GM12878 (cell line): ENCODE data around the gene ANP32E. TPM values are rescaled to one million over a fixed set of nuclear protein-coding genes. Genes with fewer than 3 reads are reported as not detected.

Source experiments
- ATAC-seq: fragments of 200-7000 bp; cut with Tn5 transposase; 3 replicates; pipeline ENCODE4 v1.9.1; 2020; ENCODE audit warnings: mild to moderate bottlenecking, moderate library complexity
- BruUV-seq: library from RNA; stranded (reverse); fragments of 400-500 nt; replicated peaks from 2 replicates; lab custom pipeline; 2021; lab: Mats Ljungman, UMichigan
- CTCF ChIA-PET: fragments of 300-600 bp; sonication (Branson Sonifier 250); formaldehyde crosslinking; extraction: SDS; loops from one replicate; lab custom pipeline; 2021; ENCODE audit warnings: inconsistent platforms; lab: Yijun Ruan, JAX
- POLR2A ChIA-PET: fragments of 350-600 bp; formaldehyde crosslinking; extraction: SDS; loops from one replicate; lab custom pipeline; 2021; ENCODE audit warnings: inconsistent platforms; lab: Charles Lee
- RAD21 ChIA-PET: fragments of 300-600 bp; sonication (Branson Sonifier 250); formaldehyde crosslinking; loops from one replicate; lab custom pipeline; 2023; ENCODE audit warnings: antibody characterized with exemption; ENCODE audit not compliant: unreplicated experiment; lab: Charles Lee
- SMC1A ChIA-PET: fragments of 300-600 bp; sonication (Branson Sonifier 250); formaldehyde crosslinking; loops from one replicate; lab custom pipeline; 2023; ENCODE audit not compliant: unreplicated experiment, uncharacterized antibody; lab: Charles Lee
- DNase-seq: peaks from one replicate; pipeline ENCODE4 v3.0.0-alpha.2; 2011; ENCODE audit warnings: low read depth, low spot score
- FAIRE-seq: peaks from 3 replicates; lab custom pipeline; 2011; peaks lifted over from hg19 to GRCh38; lab: Jason Lieb, UNC
- H2AFZ ChIP-seq: 2 replicates; pipeline ENCODE4 v1.6.0; 2011; ENCODE audit warnings: low read depth, low read length, control low read depth; ENCODE audit not compliant: control insufficient read depth
- H3K27ac ChIP-seq: 2 replicates; pipeline ENCODE4 v1.5.1; 2011; ENCODE audit warnings: control low read depth; ENCODE audit not compliant: control insufficient read depth, insufficient read depth
- H3K27me3 ChIP-seq, 2 experiments: replicated peaks in 1 of 2; 2 replicates each; pipeline versions ENCODE4 v1.6.0 to v1.6.1; 2011; ENCODE audit warnings: low read length in 1 of 2; ENCODE audit not compliant: control insufficient read depth in 2 of 2, insufficient read depth in 2 of 2
- H3K36me3 ChIP-seq, 2 experiments: 2 replicates each; pipeline ENCODE4 v1.5.1; 2011; ENCODE audit warnings: low read length in 1 of 2; ENCODE audit not compliant: control insufficient read depth in 2 of 2, insufficient read depth in 2 of 2
- H3K4me1 ChIP-seq: 2 replicates; pipeline ENCODE4 v1.6.1; 2011; ENCODE audit warnings: mild to moderate bottlenecking, low read length, moderate library complexity, mixed read lengths; ENCODE audit not compliant: control insufficient read depth, insufficient read depth
- H3K4me2 ChIP-seq: 2 replicates; pipeline ENCODE4 v1.6.0; 2011; ENCODE audit warnings: control low read depth; ENCODE audit not compliant: control insufficient read depth, insufficient read depth
- H3K4me3 ChIP-seq: fragments of 200-600 bp; sonication (generic); 2 replicates; pipeline ENCODE4 v1.5.1; 2016
- H3K79me2 ChIP-seq: 2 replicates; pipeline ENCODE4 v1.6.0; 2011; ENCODE audit warnings: low read length; ENCODE audit not compliant: control insufficient read depth, insufficient read depth
- H3K9ac ChIP-seq: 2 replicates; pipeline ENCODE4 v1.8.0; 2011; ENCODE audit warnings: low read length, control low read depth, mixed read lengths; ENCODE audit not compliant: control insufficient read depth, insufficient read depth
- H3K9me3 ChIP-seq: replicated peaks from 3 replicates; pipeline ENCODE4 v1.5.1; 2011; ENCODE audit warnings: mild to moderate bottlenecking, low read length; ENCODE audit not compliant: control insufficient read depth, insufficient read depth
- H4K20me1 ChIP-seq: 2 replicates; pipeline ENCODE4 v1.6.0; 2011; ENCODE audit not compliant: control insufficient read depth, insufficient read depth
- CBX5 ChIP-seq: sonication (generic); IDR thresholded peaks from 2 replicates; pipeline ENCODE4 v1.6.1; 2016; ENCODE audit warnings: low read depth, moderate library complexity, mild to moderate bottlenecking, inconsistent platforms
- ELK1 ChIP-seq: IDR thresholded peaks from 2 replicates; pipeline ENCODE4 v1.6.1; 2012; ENCODE audit warnings: low read depth, low read length, improper control_type of control experiment
- FOXM1 ChIP-seq: IDR thresholded peaks from 2 replicates; pipeline ENCODE4 v1.6.1; 2012; ENCODE audit warnings: low read depth, mild to moderate bottlenecking, inconsistent platforms, low read length, moderate library complexity
- HDAC2 ChIP-seq: fragments of 200-600 bp; sonication (generic); IDR thresholded peaks from 2 replicates; pipeline ENCODE4 v1.6.1; 2017
- MXI1 ChIP-seq: fragments of 150-350 bp; IDR thresholded peaks from 2 replicates; pipeline ENCODE4 v1.6.1; 2011; ENCODE audit warnings: low read depth, mild to moderate bottlenecking, inconsistent platforms, low read length, improper control_type of control experiment
- TARDBP ChIP-seq: IDR thresholded peaks from 2 replicates; pipeline ENCODE4 v1.6.1; 2016; ENCODE audit warnings: borderline replicate concordance
- TCF3 ChIP-seq: IDR thresholded peaks from 2 replicates; pipeline ENCODE4 v1.6.1; 2012; ENCODE audit warnings: low read depth, mild to moderate bottlenecking, low read length, borderline replicate concordance; ENCODE audit not compliant: insufficient read depth
- YBX1 ChIP-seq: fragments of 450-650 bp; IDR thresholded peaks from 2 replicates; pipeline ENCODE4 v1.6.1; 2016; ENCODE audit warnings: antibody characterized with exemption
- WGBS: methylation state at CpG from one replicate; pipeline ENCODE4 v1.1.6; 2016; ENCODE audit warnings: low lambda C conversion rate; ENCODE audit not compliant: insufficient replicate concordance, insufficient coverage; ENCODE audit errors: missing lambda C conversion rate; 5-methylcytosine and 5-hydroxymethylcytosine counted together
- in situ Hi-C: fragments of 300-500 bp; cut with MboI; formaldehyde crosslinking; loops from 9 replicates; pipeline ENCODE4 v1.14.3; 2018; ENCODE audit warnings: mixed read lengths
- intact Hi-C: fragments of 100-400 bp; cut with micrococcal nuclease; formaldehyde crosslinking; loops from one replicate; pipeline ENCODE4 v1.14.2; 2022; ENCODE audit not compliant: unreplicated experiment
- polyA plus RNA-seq, 11 experiments: library from polyadenylated mRNA; depleted of rRNA in 4 of 11; unstranded in 6 of 11; stranded (reverse) in 5 of 11; fragments of >200 nt; fragmentation: Nextera tagmentation in 4 of 11; fragmentation: Illumina TruSeq in 1 of 11; extraction: Ambion mirVana in 4 of 11; extraction: Trizol in 1 of 11; gene quantifications; 1 replicate in 1 of 11; 2 replicates in 10 of 11; pipeline versions ENCODE4 v1.2.1 to v1.2.3, GENCODE V29; 2011 to 2016; ENCODE audit warnings: inconsistent platforms in 2 of 11, missing spikeins in 2 of 11, low read depth in 1 of 11
- total RNA-seq, 4 experiments: library from RNA; depleted of rRNA in 3 of 4; stranded (reverse); fragments of >200 nt in 3 of 4; fragmentation: Illumina TruSeq in 1 of 4; extraction: Trizol in 1 of 4; gene quantifications; 2 replicates each; pipeline versions ENCODE4 v1.2.1 to v1.2.3, GENCODE V29; 2013 to 2021
- TF ChIP-seq, protein P1 (sequence below): fragments of 450-650 bp; IDR thresholded peaks from 2 replicates; pipeline ENCODE4 v1.6.1; 2017; ENCODE audit warnings: borderline replicate concordance

ANP32E gene
- total and polyA plus RNA-seq, 10 of the 15 experiments (the other 5 are each of a cell fraction or from before 2014, with no cell fraction given): 59.2 to 250 (median 121) TPM

GRCh38 chr1:150207281-150207971 lies 28.5 kb downstream of the ANP32E start (continued):
- TF ChIP-seq MXI1: no peak
- no peak for TF ChIP-seq YBX1
- TF ChIP-seq, protein P1, sequence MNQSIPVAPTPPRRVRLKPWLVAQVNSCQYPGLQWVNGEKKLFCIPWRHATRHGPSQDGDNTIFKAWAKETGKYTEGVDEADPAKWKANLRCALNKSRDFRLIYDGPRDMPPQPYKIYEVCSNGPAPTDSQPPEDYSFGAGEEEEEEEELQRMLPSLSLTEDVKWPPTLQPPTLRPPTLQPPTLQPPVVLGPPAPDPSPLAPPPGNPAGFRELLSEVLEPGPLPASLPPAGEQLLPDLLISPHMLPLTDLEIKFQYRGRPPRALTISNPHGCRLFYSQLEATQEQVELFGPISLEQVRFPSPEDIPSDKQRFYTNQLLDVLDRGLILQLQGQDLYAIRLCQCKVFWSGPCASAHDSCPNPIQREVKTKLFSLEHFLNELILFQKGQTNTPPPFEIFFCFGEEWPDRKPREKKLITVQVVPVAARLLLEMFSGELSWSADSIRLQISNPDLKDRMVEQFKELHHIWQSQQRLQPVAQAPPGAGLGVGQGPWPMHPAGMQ: no peak
- no peak for TF ChIP-seq TARDBP
- TF ChIP-seq CBX5: no peak
- TF ChIP-seq FOXM1: no peak
- TF ChIP-seq, all 136 proteins: peak for 0

DNA sequence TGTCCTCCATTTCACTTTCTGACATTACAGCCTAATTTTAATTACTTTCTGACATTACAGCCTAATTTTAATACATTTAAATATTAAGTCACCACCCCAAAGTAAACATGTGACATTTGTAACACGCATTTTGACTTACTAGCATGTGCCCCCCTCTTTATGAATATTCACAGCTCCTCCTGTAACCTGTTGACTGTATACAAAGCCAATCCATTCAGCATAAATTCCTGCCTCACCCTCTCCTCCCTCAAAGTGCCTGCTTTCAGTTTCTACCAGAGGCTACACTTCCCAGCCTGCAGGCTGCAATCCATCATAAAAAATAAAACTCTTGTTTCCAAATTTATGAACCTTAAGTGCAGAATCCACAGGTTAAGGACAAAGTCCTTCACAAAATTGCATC lies 39.5 kb downstream of the ANP32E start:
- ChIA-PET POLR2A (interaction anchor here (0.6 kb wide), 2 partner anchors 18 to 414 kb away, joined by 4 to 5 read pairs; no protein-coding TSS in a partner anchor), CTCF (interaction anchor here (3.1 kb wide), 1 partner anchor 9 kb away, joined by 13 read pairs; no protein-coding TSS in a partner anchor)

More for the DNA sequence above, 39.5 kb downstream of the ANP32E start:
- DNase-seq: no peak
- no peak for FAIRE-seq
- intact Hi-C loops (no loop called here), in situ Hi-C loops (no loop called here)
- no peak for ATAC-seq
- ChIA-PET SMC1A (no interaction called here), RAD21 (interaction anchor here (0.6 to 1.9 kb wide), 2 partner anchors 9 to 802 kb away, joined by 3 to 4 read pairs; no protein-coding TSS in a partner anchor)
- no peak overlapping the region for H2AFZ ChIP-seq
- no peak overlapping the region for H3K27ac ChIP-seq
- no peak overlapping the region for H3K4me3 ChIP-seq
- no peaks in the 10 kb centered on the region for H4K20me1 ChIP-seq
- no TSS peak for BruUV-seq
- no peak overlapping the region for H3K9ac ChIP-seq
- H3K79me2 ChIP-seq: no peaks in the 10 kb centered on the region
- H3K4me1 ChIP-seq: no peaks in the 10 kb centered on the region
- 0% methylated on average over 1 of the region's 1 CpG for WGBS
- no peaks in the 10 kb centered on the region for H3K27me3 ChIP-seq
- no peak for TF ChIP-seq ELK1
- TF ChIP-seq TCF3: no peak
- TF ChIP-seq HDAC2: no peak
- H3K4me2 ChIP-seq: no peak overlapping the region
- no peaks in the 10 kb centered on the region for H3K9me3 ChIP-seq
- H3K36me3 ChIP-seq: no peaks in the 10 kb centered on the region
